Motor neuron (in vitro differentiated cells): ENCODE data around the gene SVIP. TPM values are rescaled to one million over a fixed set of nuclear protein-coding genes. Genes with fewer than 3 reads are reported as not detected.

Experiments
- ATAC-seq, 8 experiments: fragments of 200-7000 bp; cut with Tn5 transposase; replicated peaks in 6 of 8; 2 replicates each; pipeline ENCODE4 v1.8.0; 2021; ENCODE audit warnings: mild to moderate bottlenecking in 8 of 8, moderate library complexity in 8 of 8
- H3K27ac ChIP-seq, 2 donors: fragments of 250-450 bp; sonication (Bioruptor Pico); 2 replicates each; pipeline ENCODE4 v1.9.0; 2021; ENCODE audit warnings: antibody characterized with exemption in 2 of 2, mild to moderate bottlenecking in 2 of 2, moderate library complexity in 1 of 2
- H3K4me1 ChIP-seq, 2 donors: fragments of 250-450 bp; sonication (Bioruptor Pico); replicated peaks in 1 of 2; 2 replicates each; pipeline ENCODE4 v1.6.1; 2021; ENCODE audit warnings: antibody characterized with exemption in 2 of 2, mild to moderate bottlenecking in 2 of 2, moderate library complexity in 1 of 2
- H3K4me3 ChIP-seq, 5 donors: fragments of 250-450 bp; sonication (Bioruptor Pico); 2 replicates each; pipeline ENCODE4 v1.9.0; 2021; ENCODE audit warnings: antibody characterized with exemption in 5 of 5, mild to moderate bottlenecking in 5 of 5, moderate library complexity in 4 of 5
- WGBS, 10 experiments: fragments of 450-650 bp; shearing (Covaris generic); methylation state at CpG; one replicate each; pipeline ENCODE4 v1.0.0; 2022; 5-methylcytosine and 5-hydroxymethylcytosine counted together
- in situ Hi-C, 9 experiments: fragments of 400-800 bp; cut with MboI; loops; one replicate each; pipeline ENCODE4 v1.15.0; 2021; ENCODE audit warnings: low sequenced_read_pairs in 9 of 9, low pct_unique_long_range_greater_than_20kb in 2 of 9; ENCODE audit not compliant: unreplicated experiment in 9 of 9
- total RNA-seq, 8 experiments: library from RNA; unstranded; fragments of 300-600 nt; gene quantifications; 2 replicates each; pipeline versions ENCODE4 v1.2.3 to v1.2.4, GENCODE V29; 2022

SVIP gene
- total RNA-seq, 8 experiments from 2014 or later: 4.3 to 17.0 (median 14.1) TPM

GRCh38 chr11:22786475-22786874 lies 43.1 kb downstream of the SVIP start:
- in situ Hi-C loops: loop anchor here in 8 of 9 experiments (25.0 kb wide), 1 partner anchor 449 kb away; the partner anchor contains the start of gene SLC17A6 (in 8 of the 8)
- WGBS, 10 experiments: 50 to 100% (median 86%) methylated on average over 1 to 3 of the region's 3 CpGs; no CpG with 5 or more reads in 1 of the 10 experiments
- H3K27ac ChIP-seq: no peak overlapping the region
- no peak for ATAC-seq
- peaks cover 6 to 19% of the 10 kb centered on the region in 2 donors for H3K4me1 ChIP-seq
- H3K4me3 ChIP-seq: no peak overlapping the region

- peak in 7 of 8 experiments; percentile 50 to 79 (median 74) for ATAC-seq
- Histone ChIP-seq H3K4me3 (no peak overlapping the region), H3K4me1 (peaks cover 13 to 28% of the 10 kb centered on the region in 2 donors), H3K27ac (no peak overlapping the region)
- in situ Hi-C loops: loop anchor here in 8 of 9 experiments (25.0 kb wide), 1 partner anchor 448 kb away; the partner anchor contains the start of gene SLC17A6 (in 8 of the 8)
Observed at GRCh38 chr11:22785251-22785650, 44.4 kb downstream of the SVIP start.

GRCh38 chr11:22780952-22781593 lies 48.5 kb downstream of the SVIP start:
- in situ Hi-C loops: loop anchor here in 8 of 9 experiments (25.0 kb wide), 1 partner anchor 444 kb away; the partner anchor contains the start of gene SLC17A6 (in 8 of the 8)
- peak in 5 of 8 experiments; percentile 76 to 96 (median 88) for ATAC-seq
- peak overlapping the region in 1 of 2 donors; percentile 17 for H3K27ac ChIP-seq
- peaks cover 13 to 25% of the 10 kb centered on the region in 2 donors for H3K4me1 ChIP-seq
- no peak overlapping the region for H3K4me3 ChIP-seq
- 0 to 100% (median 27%) methylated on average over 1 to 3 of the region's 3 CpGs; no CpG with 5 or more reads in 3 of the 10 experiments for WGBS, 10 experiments

GRCh38 chr11:22779850-22780249 lies 49.8 kb downstream of the SVIP start:
- no peak for ATAC-seq
- Histone ChIP-seq H3K4me1 (peaks cover 6 to 15% of the 10 kb centered on the region in 2 donors), H3K27ac (no peak overlapping the region), H3K4me3 (no peak overlapping the region)
- 46 to 100% (median 90%) methylated on average over 2 to 5 of the region's 5 CpGs for WGBS, 10 experiments
- in situ Hi-C loops: loop anchor here in 8 of 9 experiments (25.0 kb wide), 1 partner anchor 443 kb away; the partner anchor contains the start of gene SLC17A6 (in 8 of the 8)

GRCh38 chr11:22778642-22779041 lies 51.0 kb downstream of the SVIP start:
- Histone ChIP-seq H3K27ac (no peak overlapping the region), H3K4me1 (peaks cover 6 to 13% of the 10 kb centered on the region in 2 donors), H3K4me3 (no peak overlapping the region)
- in situ Hi-C loops: loop anchor here in 8 of 9 experiments (25.0 kb wide), 1 partner anchor 441 kb away; the partner anchor contains the start of gene SLC17A6 (in 8 of the 8)
- no peak for ATAC-seq

GRCh38 chr11:22775248-22775647 lies 54.4 kb downstream of the SVIP start:
- 0 to 93% (median 60%) methylated on average over 1 to 5 of the region's 5 CpGs; no CpG with 5 or more reads in 2 of the 10 experiments for WGBS, 10 experiments
- no peak overlapping the region for H3K27ac ChIP-seq
- ATAC-seq: no peak
- peaks cover 0 to 2% of the 10 kb centered on the region in 2 donors for H3K4me1 ChIP-seq
- in situ Hi-C loops: loop anchor here in 8 of 9 experiments (25.0 kb wide), 1 partner anchor 438 kb away; the partner anchor contains the start of gene SLC17A6 (in 8 of the 8)
- no peak overlapping the region for H3K4me3 ChIP-seq

GRCh38 chr11:22774716-22775115 lies 54.9 kb downstream of the SVIP start:
- Histone ChIP-seq H3K4me3 (no peak overlapping the region), H3K4me1 (peaks cover 0 to 2% of the 10 kb centered on the region in 2 donors), H3K27ac (no peak overlapping the region)
- 8 to 100% (median 86%) methylated on average over 1 to 2 of the region's 2 CpGs; no CpG with 5 or more reads in 1 of the 10 experiments for WGBS, 10 experiments
- no peak for ATAC-seq
- in situ Hi-C loops: loop anchor here in 8 of 9 experiments (25.0 kb wide), 1 partner anchor 437 kb away; the partner anchor contains the start of gene SLC17A6 (in 8 of the 8)

- Histone ChIP-seq H3K4me1 (peaks cover 0 to 5% of the 10 kb centered on the region in 2 donors), H3K27ac (no peak overlapping the region), H3K4me3 (no peak overlapping the region)
- in situ Hi-C loops: no loop called here
- 0 to 83% (median 61%) methylated on average over 1 of the region's 1 CpG; no CpG with 5 or more reads in 4 of the 10 experiments for WGBS, 10 experiments
- no peak for ATAC-seq
Observed at GRCh38 chr11:22769081-22769480, 60.5 kb downstream of the SVIP start.

Other genes with a start within 250 kb of the SVIP start
- gene FANCF, start 204.0 kb downstream of the SVIP start, total RNA-seq: 10 to 100 TPM in 6 of 8 experiments, 1 to 10 TPM in 2; 5.4 to 17.3 (median 13.8) TPM
- gene GAS2, start 163.2 kb downstream of the SVIP start, total RNA-seq: 1 to 10 TPM; 1.5 to 4.8 (median 2.9) TPM
- gene CCDC179, start 30.7 kb upstream of the SVIP start, total RNA-seq: not detected